ENCODE results near the gene AXIN2. TPM values are rescaled to one million over a fixed set of nuclear protein-coding genes. Genes with fewer than 3 reads are reported as not detected.

Gene AXIN2
- polyA plus RNA-seq, 3 donors = 0.10 TPM; not detected in 2

DNA sequence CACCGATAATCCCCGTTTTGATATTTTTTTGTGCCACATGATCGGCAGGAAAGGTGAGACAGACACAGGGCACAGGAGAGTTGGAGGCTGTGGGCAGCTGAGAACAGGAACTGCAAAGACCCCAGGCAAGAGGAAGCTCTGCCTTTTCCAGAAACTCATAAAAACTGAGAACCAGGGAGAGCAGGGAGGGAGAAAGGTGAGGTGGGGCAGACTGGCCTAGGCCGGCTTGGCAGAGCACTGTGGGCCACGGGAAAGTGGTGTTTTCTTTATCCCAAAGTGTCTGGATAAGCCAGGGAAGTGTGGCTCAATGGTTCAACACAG lies 11.8 kb upstream of the AXIN2 start:
- Histone ChIP-seq H3K9me3 (replicated peaks in 1 of 2; ENCODE audit: control insufficient read depth in 1 of 2, insufficient read depth in 1 of 2, low read length in 2 of 2) (peaks cover 0 to 5% of the 10 kb centered on the region in 2 donors), H3K79me2 (ENCODE audit: insufficient read depth, low read length) (no peaks in the 10 kb centered on the region), H3K27ac (ENCODE audit: low read depth in 1 of 2, low read length in 2 of 2) (no peak overlapping the region), H3K9ac (ENCODE audit: insufficient read depth, low read length, poor library complexity, severe bottlenecking) (no peak overlapping the region), H3K4me2 (replicated peaks; ENCODE audit: extremely low read depth, low read length, poor library complexity, severe bottlenecking) (no peak overlapping the region), H3K4me1 (ENCODE audit: control insufficient read depth in 1 of 2, insufficient read depth in 2 of 2, low read length in 2 of 2) (no peaks in the 10 kb centered on the region), H3K36me3 (replicated peaks in 1 of 2; ENCODE audit: control insufficient read depth in 1 of 2, insufficient read depth in 2 of 2, low read length in 2 of 2) (no peaks in the 10 kb centered on the region), H2AFZ (ENCODE audit: insufficient read depth, low read depth, low read length, poor library complexity, severe bottlenecking) (no peak overlapping the region), H3K27me3 (ENCODE audit: control insufficient read depth in 2 of 2, insufficient read depth in 2 of 2, low read length in 2 of 2) (no peaks in the 10 kb centered on the region), H4K20me1 (ENCODE audit: insufficient read depth, low read length) (no peaks in the 10 kb centered on the region), H3K4me3 (replicated peaks in 1 of 3; ENCODE audit: low read depth in 2 of 3, low read length in 3 of 3) (no peak overlapping the region)
- TF ChIP-seq, protein P1, sequence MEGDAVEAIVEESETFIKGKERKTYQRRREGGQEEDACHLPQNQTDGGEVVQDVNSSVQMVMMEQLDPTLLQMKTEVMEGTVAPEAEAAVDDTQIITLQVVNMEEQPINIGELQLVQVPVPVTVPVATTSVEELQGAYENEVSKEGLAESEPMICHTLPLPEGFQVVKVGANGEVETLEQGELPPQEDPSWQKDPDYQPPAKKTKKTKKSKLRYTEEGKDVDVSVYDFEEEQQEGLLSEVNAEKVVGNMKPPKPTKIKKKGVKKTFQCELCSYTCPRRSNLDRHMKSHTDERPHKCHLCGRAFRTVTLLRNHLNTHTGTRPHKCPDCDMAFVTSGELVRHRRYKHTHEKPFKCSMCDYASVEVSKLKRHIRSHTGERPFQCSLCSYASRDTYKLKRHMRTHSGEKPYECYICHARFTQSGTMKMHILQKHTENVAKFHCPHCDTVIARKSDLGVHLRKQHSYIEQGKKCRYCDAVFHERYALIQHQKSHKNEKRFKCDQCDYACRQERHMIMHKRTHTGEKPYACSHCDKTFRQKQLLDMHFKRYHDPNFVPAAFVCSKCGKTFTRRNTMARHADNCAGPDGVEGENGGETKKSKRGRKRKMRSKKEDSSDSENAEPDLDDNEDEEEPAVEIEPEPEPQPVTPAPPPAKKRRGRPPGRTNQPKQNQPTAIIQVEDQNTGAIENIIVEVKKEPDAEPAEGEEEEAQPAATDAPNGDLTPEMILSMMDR (IDR thresholded peaks at IDR 0.05) = no peak
- H3K27ac Mint-ChIP-seq = no peak overlapping the region
- peaks cover 0 to 9% (median 7%) of the 10 kb centered on the region in 7 donors for H3K9me3 Mint-ChIP-seq
- peaks cover 2 to 25% (median 14%) of the 10 kb centered on the region in 3 donors for H3K27me3 Mint-ChIP-seq (ENCODE audit: low read depth in 3 of 3)
- no peaks in the 10 kb centered on the region for H3K36me3 Mint-ChIP-seq
- WGBS (ENCODE audit: insufficient coverage) = 61% methylated on average over 5 of the region's 5 CpGs
- no peak for DNase-seq
- intact Hi-C loops (cut with micrococcal nuclease) = no loop called here
- no peak overlapping the region for H3K4me3 Mint-ChIP-seq
- H3K4me1 Mint-ChIP-seq = no peaks in the 10 kb centered on the region

DNA sequence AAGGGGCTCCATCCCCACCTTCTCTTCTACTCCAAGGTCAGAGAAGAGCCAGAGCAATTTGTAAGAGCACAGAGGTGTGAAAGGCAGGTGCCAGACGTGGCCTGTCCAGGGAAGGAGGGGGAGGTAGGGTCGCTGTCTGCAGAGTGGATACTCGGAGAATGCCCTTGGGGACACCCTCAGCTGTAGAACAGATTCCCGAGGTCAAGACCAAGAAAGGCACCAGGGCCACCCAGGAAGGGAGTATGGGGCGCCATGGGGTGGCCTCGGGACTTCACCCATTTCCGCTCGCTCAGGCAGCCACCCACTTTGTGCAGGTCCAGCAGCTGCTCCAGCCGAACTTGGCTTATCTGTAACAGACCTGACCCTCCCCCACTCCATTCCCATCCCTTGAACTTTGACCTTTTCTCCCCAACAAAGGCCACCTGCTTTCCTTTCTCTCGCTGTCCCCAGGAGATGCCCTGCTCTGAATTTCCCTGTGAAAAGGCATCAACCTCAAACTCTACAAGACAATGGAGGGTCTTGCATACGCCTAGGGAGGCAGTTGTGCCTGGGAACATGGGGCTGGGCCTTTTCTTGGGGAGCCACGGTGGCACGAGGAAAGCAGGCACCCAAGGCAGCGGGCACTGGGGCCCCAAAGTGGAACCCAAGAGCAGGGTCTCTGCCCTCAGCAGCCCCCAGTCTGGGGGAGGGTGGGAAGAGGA lies 11.3 kb upstream of the AXIN2 start:
- TF ChIP-seq, protein P1 (IDR thresholded peaks at IDR 0.05) = no peak
- DNase-seq = no peak
- Histone ChIP-seq H3K9me3 (replicated peaks in 1 of 2; ENCODE audit: control insufficient read depth in 1 of 2, insufficient read depth in 1 of 2, low read length in 2 of 2) (peaks cover 0 to 5% of the 10 kb centered on the region in 2 donors), H3K27me3 (ENCODE audit: control insufficient read depth in 2 of 2, insufficient read depth in 2 of 2, low read length in 2 of 2) (no peaks in the 10 kb centered on the region), H3K4me1 (ENCODE audit: control insufficient read depth in 1 of 2, insufficient read depth in 2 of 2, low read length in 2 of 2) (no peaks in the 10 kb centered on the region), H3K36me3 (replicated peaks in 1 of 2; ENCODE audit: control insufficient read depth in 1 of 2, insufficient read depth in 2 of 2, low read length in 2 of 2) (no peaks in the 10 kb centered on the region), H3K4me2 (replicated peaks; ENCODE audit: extremely low read depth, low read length, poor library complexity, severe bottlenecking) (no peak overlapping the region), H3K79me2 (ENCODE audit: insufficient read depth, low read length) (no peaks in the 10 kb centered on the region), H3K4me3 (replicated peaks in 1 of 3; ENCODE audit: low read depth in 2 of 3, low read length in 3 of 3) (no peak overlapping the region), H4K20me1 (ENCODE audit: insufficient read depth, low read length) (no peaks in the 10 kb centered on the region), H3K27ac (ENCODE audit: low read depth in 1 of 2, low read length in 2 of 2) (no peak overlapping the region), H2AFZ (ENCODE audit: insufficient read depth, low read depth, low read length, poor library complexity, severe bottlenecking) (no peak overlapping the region), H3K9ac (ENCODE audit: insufficient read depth, low read length, poor library complexity, severe bottlenecking) (no peak overlapping the region)
- H3K9me3 Mint-ChIP-seq = peaks cover 0 to 9% (median 6%) of the 10 kb centered on the region in 7 donors
- H3K36me3 Mint-ChIP-seq = no peaks in the 10 kb centered on the region
- H3K4me1 Mint-ChIP-seq = no peaks in the 10 kb centered on the region
- peak overlapping the region in 2 of 7 donors; percentile 54 to 85 for H3K27ac Mint-ChIP-seq
- H3K4me3 Mint-ChIP-seq = no peak overlapping the region
- intact Hi-C loops (cut with micrococcal nuclease) = no loop called here
- H3K27me3 Mint-ChIP-seq (ENCODE audit: low read depth in 3 of 3) = peaks cover 2 to 25% (median 16%) of the 10 kb centered on the region in 3 donors
- WGBS (ENCODE audit: insufficient coverage) = 74% methylated on average over 10 of the region's 14 CpGs
